ENCODE measurements around the gene XAGE3.
"Not testable (repeated sequence)": the region's sequence is repeated elsewhere in the genome, so short reads cannot be mapped to it uniquely, and the experiment has no call there.

The XAGE3 gene

GRCh38 chrX:52867610-52868348, at the start of gene XAGE3:
XAGE3 (minus strand) TSS chrX:52868083; CDS start chrX:52867133, 950 bp downstream.
- no peak for DNase-seq (ENCODE audit: low read depth)

GRCh38 chrX:52914704-52915103, 46.8 kb upstream of the XAGE3 start:
- DNase-seq (ENCODE audit: low read depth): not testable (repeated sequence)

- DNase-seq (ENCODE audit: low read depth): not testable (repeated sequence)
These were observed 45.8 kb upstream of the XAGE3 start for GRCh38 chrX:52913681-52914080.

DNA sequence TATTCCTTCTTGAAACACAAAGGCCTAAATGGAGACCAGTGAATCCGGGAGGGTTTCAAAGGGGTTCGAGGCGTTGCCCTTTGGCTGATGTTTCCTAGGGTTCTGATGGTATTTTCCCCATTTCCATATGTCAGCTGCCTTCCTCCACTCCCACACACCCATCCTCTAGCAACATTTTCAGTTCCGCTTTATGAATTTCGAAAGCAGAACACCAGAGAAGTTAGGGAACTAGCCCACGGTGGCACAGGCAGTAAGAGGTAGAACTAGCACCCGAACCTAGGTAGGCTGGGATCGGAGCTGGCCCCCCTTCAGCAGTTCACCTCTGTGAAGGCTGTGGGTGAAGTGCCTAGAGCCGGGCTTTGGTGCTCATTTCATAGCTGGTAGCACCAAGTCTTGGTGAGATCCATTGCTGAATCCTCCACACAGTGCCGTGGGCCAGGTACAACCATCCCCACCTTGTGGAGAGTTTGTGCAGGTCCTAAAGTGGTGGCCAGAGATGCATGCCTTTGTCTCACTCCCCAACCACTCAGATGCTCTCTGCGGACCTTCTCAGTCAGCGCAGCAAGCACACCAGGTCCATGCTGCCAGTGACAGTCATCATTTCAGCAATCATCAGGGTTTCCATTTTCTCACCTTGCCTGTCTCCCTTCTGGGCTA, 41.6 kb upstream of the XAGE3 start:
- not testable (repeated sequence) for DNase-seq (ENCODE audit: low read depth)

GRCh38 chrX:52907900-52908299, 40.0 kb upstream of the XAGE3 start:
- DNase-seq (ENCODE audit: low read depth): not testable (repeated sequence)

DNA sequence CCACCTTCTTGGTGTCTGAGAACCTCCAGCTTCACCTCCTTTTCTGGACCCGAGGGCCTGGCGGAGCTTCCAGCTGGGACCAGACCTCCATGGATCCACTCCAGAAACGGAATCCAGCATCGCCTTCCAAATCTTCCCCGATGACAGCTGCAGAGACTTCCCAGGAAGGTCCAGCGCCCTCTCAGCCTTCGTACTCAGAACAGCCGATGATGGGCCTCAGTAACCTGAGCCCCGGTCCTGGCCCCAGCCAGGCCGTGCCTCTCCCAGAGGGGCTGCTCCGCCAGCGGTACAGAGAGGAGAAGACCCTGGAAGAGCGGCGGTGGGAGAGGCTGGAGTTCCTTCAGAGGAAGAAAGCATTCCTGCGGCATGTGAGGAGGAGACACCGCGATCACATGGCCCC, 39.3 kb upstream of the XAGE3 start:
- not testable (repeated sequence) for DNase-seq (ENCODE audit: low read depth)

- not testable (repeated sequence) for DNase-seq (ENCODE audit: low read depth)
These were observed 38.2 kb upstream of the XAGE3 start for GRCh38 chrX:52906072-52906471.

- DNase-seq (ENCODE audit: low read depth): not testable (repeated sequence)
These were observed 37.6 kb upstream of the XAGE3 start for GRCh38 chrX:52905531-52905930.

DNA sequence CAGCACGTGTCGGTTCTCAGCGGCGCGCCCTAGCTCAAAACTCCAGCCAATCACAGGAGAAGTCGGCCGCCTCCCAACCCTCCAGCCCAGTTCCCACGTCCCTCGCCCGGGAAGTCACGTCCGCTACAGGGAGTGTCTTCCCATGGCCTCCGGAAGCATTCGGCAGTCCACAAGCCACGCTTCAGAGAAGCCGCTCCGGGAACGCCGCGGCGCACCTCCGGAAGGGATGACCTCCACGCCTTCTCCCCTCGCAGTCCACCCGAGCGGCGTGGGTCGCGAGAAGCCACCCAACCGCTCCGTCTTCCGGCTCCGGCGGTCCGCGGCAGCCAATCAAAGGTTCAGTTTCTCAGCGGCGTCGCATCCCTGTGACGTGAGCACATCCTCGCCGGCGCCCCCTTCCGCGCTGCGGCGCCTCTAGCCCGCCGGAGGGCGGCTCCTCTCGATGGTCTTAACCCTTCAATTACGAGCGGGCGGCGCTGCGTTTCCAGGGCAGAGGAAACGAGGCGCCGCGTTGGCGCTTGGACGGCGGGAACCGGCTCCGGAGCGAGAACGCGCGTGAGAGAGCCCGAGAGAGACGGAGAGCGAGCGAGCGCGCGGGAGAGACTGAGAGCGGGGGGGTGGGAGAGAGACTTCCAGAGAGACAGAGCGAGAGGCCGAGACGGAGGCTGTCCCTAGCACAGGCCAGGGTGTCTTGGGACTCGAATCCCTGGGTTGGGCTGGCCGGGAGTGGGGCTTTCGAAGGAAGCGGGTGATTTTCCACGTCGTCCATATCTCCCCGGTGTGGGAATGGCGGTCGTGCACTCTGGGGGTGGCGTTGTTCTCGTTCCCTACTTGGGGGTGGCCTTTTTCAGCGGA, 29.2 kb upstream of the XAGE3 start, which contains the start of gene FAM156B:
TSS of gene FAM156B (plus strand) at position 476 of the 855 bp plus-strand sequence. CDS start 9,896 bp downstream, outside the sequence.
- not testable (repeated sequence) for DNase-seq (ENCODE audit: low read depth)

GRCh38 chrX:52896438-52896837, 28.6 kb upstream of the XAGE3 start:
- not testable (repeated sequence) for DNase-seq (ENCODE audit: low read depth)

GRCh38 chrX:52888090-52888489, 20.2 kb upstream of the XAGE3 start:
- not testable (repeated sequence) for DNase-seq (ENCODE audit: low read depth)

GRCh38 chrX:52887459-52887858, 19.6 kb upstream of the XAGE3 start:
- DNase-seq (ENCODE audit: low read depth): not testable (repeated sequence)

- DNase-seq (ENCODE audit: low read depth): not testable (repeated sequence)
These were observed 8.5 kb upstream of the XAGE3 start for GRCh38 chrX:52876386-52876785.

- DNase-seq (ENCODE audit: low read depth): not testable (repeated sequence)
These were observed 7.6 kb upstream of the XAGE3 start for GRCh38 chrX:52875436-52875835.

DNA sequence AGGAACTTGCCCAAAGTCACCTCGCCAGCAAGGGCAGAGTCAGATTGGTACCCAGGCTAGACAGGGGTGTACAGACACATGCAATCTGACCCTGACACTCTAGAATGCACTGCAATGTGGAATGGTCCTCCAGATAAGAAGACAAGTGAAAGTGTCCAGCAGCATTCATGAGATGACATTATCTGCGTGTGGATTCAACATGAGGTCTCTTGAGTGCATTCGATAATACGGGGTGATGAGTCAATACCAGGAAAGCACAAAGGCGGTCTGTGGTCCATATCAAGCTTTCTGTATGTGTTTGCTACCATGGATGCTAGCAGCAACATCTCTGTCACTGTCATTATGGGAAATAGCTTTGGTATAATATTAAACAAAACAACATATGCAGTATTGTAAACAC, 6.8 kb upstream of the XAGE3 start:
- DNase-seq (ENCODE audit: low read depth): no peak

GRCh38 chrX:52873825-52874224, 5.9 kb upstream of the XAGE3 start:
- not testable (repeated sequence) for DNase-seq (ENCODE audit: low read depth)

- no peak for DNase-seq (ENCODE audit: low read depth)
These were observed 2.2 kb upstream of the XAGE3 start for GRCh38 chrX:52870046-52870445.

- no peak for DNase-seq (ENCODE audit: low read depth)
These were observed 2.4 kb downstream of the XAGE3 start for GRCh38 chrX:52865343-52865998.

DNA sequence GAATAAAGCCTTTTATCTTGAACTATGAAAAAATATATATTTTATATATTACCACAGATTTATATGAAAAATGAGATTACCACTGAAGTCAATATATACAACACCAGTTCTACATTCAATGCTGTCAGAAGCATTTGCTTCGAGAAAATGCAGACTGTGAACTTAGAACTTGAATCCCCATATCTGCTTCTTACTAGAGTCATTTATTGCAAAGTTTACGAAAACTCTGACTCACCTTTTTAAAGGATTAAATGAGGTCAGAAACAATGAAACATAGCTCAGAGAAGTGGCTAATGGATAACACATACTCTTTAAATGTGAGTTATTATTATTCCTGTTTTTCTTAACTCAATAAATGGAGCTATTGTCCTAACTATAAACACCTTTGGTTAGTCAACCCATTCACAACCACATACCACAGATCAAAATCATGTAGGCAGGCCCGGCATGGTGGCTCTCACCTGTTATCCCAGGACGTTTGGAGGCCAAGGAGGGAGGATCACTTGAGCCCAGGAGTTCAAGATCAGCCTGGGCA, 10.8 kb downstream of the XAGE3 start:
- DNase-seq (ENCODE audit: low read depth): not testable (repeated sequence)

GRCh38 chrX:52852110-52852860, 15.6 kb downstream of the XAGE3 start:
- peak; percentile 20 for DNase-seq (ENCODE audit: low read depth)

- not testable (repeated sequence) for DNase-seq (ENCODE audit: low read depth)
These were observed 24.3 kb downstream of the XAGE3 start for GRCh38 chrX:52843619-52844018.
